A549 (cell line): ENCODE measurements around the gene HMX2. TPM values are rescaled to one million over a fixed set of nuclear protein-coding genes. Genes with fewer than 3 reads are reported as not detected.

ENCODE experiments used
- ATAC-seq, 2 experiments: fragments of 200-7000 bp in 1 of 2; fragments of >200 bp in 1 of 2; cut with Nextera tagmentation in 1 of 2; cut with Tn5 transposase in 1 of 2; 3 replicates each; pipeline versions ENCODE4 v1.8.0 to v1.9.1; 2018 to 2020; ENCODE audit warnings: mild to moderate bottlenecking in 1 of 2, moderate library complexity in 1 of 2
- CTCF ChIA-PET: fragments of 300-600 bp; sonication (Branson Sonifier 250); formaldehyde crosslinking; extraction: SDS; loops from one replicate; lab custom pipeline; 2021; ENCODE audit warnings: antibody characterized with exemption, inconsistent platforms; lab: Yijun Ruan, JAX
- POLR2A ChIA-PET: fragments of 350-600 bp; formaldehyde crosslinking; extraction: SDS; loops from one replicate; lab custom pipeline; 2021; ENCODE audit warnings: antibody characterized with exemption, inconsistent platforms; lab: Yijun Ruan, JAX
- DNase-seq, 2 experiments: peaks; one replicate each; pipeline versions ENCODE4 v3.0.0 to v3.0.0-alpha.2; 2011 to 2016; ENCODE audit warnings: low read depth in 1 of 2, low spot score in 1 of 2
- FAIRE-seq: peaks from 2 replicates; lab custom pipeline; 2011; peaks lifted over from hg19 to GRCh38; lab: Jason Lieb, UNC
- H3K27ac ChIP-seq, 2 experiments: fragments of >200 bp; sonication (Bioruptor Twin); formaldehyde crosslinking; 3 replicates each; pipeline ENCODE4 v1.5.1; 2016 to 2017
- H3K4me1 ChIP-seq: fragments of >200 bp; sonication (Bioruptor Twin); formaldehyde crosslinking; 3 replicates; pipeline ENCODE4 v1.6.1; 2016
- H3K4me2 ChIP-seq: fragments of >200 bp; sonication (Bioruptor Twin); formaldehyde crosslinking; 3 replicates; pipeline ENCODE4 v1.6.1; 2016
- H3K4me3 ChIP-seq: fragments of >200 bp; sonication (Bioruptor Twin); formaldehyde crosslinking; 3 replicates; pipeline ENCODE4 v1.5.1; 2016
- H3K9me3 ChIP-seq: fragments of >200 bp; sonication (Bioruptor Twin); formaldehyde crosslinking; 3 replicates; pipeline ENCODE4 v1.6.1; 2016
- ATOH8 ChIP-seq: fragments of 250-450 bp; sonication (Bioruptor Pico); IDR thresholded peaks from 2 replicates; pipeline ENCODE4 v1.5.0; 2020; ENCODE audit warnings: low read depth, mild to moderate bottlenecking, moderate library complexity
- CBX2 ChIP-seq: fragments of 200-600 bp; sonication (generic); IDR thresholded peaks from 2 replicates; pipeline ENCODE4 v1.6.1; 2016; ENCODE audit warnings: low read depth, mild to moderate bottlenecking, borderline replicate concordance
- CEBPB ChIP-seq, 2 experiments: fragments of >200 bp in 1 of 2; sonication (Bioruptor Twin) in 1 of 2; formaldehyde crosslinking in 1 of 2; IDR thresholded peaks; 2 replicates each; pipeline ENCODE4 v1.6.1; 2012 to 2016
- CHD4 ChIP-seq: fragments of 200-600 bp; sonication (generic); IDR thresholded peaks from 2 replicates; pipeline ENCODE4 v1.6.1; 2016; ENCODE audit warnings: antibody characterized with exemption, mild to moderate bottlenecking, borderline replicate concordance
- E2F6 ChIP-seq: IDR thresholded peaks from 2 replicates; pipeline ENCODE4 v1.6.1; 2012; ENCODE audit warnings: low read depth, borderline replicate concordance
- EHMT2 ChIP-seq: fragments of 200-600 bp; sonication (generic); IDR thresholded peaks from 2 replicates; pipeline ENCODE4 v1.6.1; 2016; ENCODE audit warnings: antibody characterized with exemption, low read depth, mild to moderate bottlenecking, moderate library complexity
- FOSL2 ChIP-seq, 2 experiments: fragments of 450-650 bp in 1 of 2; fragments of >200 bp in 1 of 2; sonication (Bioruptor Twin) in 1 of 2; formaldehyde crosslinking; IDR thresholded peaks; 2 replicates each; pipeline versions ENCODE4 v1.5.0 to v1.6.1; 2016 to 2020; ENCODE audit warnings: mild to moderate bottlenecking in 1 of 2, moderate library complexity in 1 of 2
- GATA3 ChIP-seq: IDR thresholded peaks from 2 replicates; pipeline ENCODE4 v1.6.1; 2012; ENCODE audit warnings: borderline replicate concordance
- HDAC2 ChIP-seq: fragments of 200-600 bp; sonication (generic); IDR thresholded peaks from 2 replicates; pipeline ENCODE4 v1.6.1; 2016
- HMGXB4 ChIP-seq: fragments of 250-450 bp; sonication (Bioruptor Pico); IDR thresholded peaks from 2 replicates; pipeline ENCODE4 v1.5.0; 2021; ENCODE audit warnings: mild to moderate bottlenecking, moderate library complexity, borderline replicate concordance
- HOXA7 ChIP-seq: fragments of 250-450 bp; sonication (Bioruptor Pico); IDR thresholded peaks from 2 replicates; pipeline ENCODE4 v1.5.0; 2020; ENCODE audit warnings: mild to moderate bottlenecking, moderate library complexity
- HOXB13 ChIP-seq: fragments of 250-450 bp; sonication (Bioruptor Pico); IDR thresholded peaks from 2 replicates; pipeline ENCODE4 v1.5.0; 2020; ENCODE audit warnings: low read depth, mild to moderate bottlenecking, moderate library complexity
- MAZ ChIP-seq: fragments of 150-350 bp; IDR thresholded peaks from 2 replicates; pipeline ENCODE4 v1.6.1; 2014; ENCODE audit warnings: antibody characterized with exemption, low read depth, low read length, borderline replicate concordance
- MYC ChIP-seq: IDR thresholded peaks from 2 replicates; pipeline ENCODE4 v1.6.1; 2012; ENCODE audit warnings: mild to moderate bottlenecking, inconsistent platforms, low read length, improper control_type of control experiment, borderline replicate concordance
- NPAS2 ChIP-seq: fragments of 250-450 bp; sonication (Bioruptor Pico); IDR thresholded peaks from 2 replicates; pipeline ENCODE4 v1.8.0; 2022; ENCODE audit warnings: mild to moderate bottlenecking, moderate library complexity, borderline replicate concordance
- NR3C1 ChIP-seq: fragments of >200 bp; sonication (Bioruptor Twin); formaldehyde crosslinking; IDR thresholded peaks from 3 replicates; pipeline ENCODE4 v1.6.1; 2017
- RCOR1 ChIP-seq: fragments of 150-350 bp; IDR thresholded peaks from 2 replicates; pipeline ENCODE4 v1.6.1; 2014; ENCODE audit warnings: antibody characterized with exemption, low read length, low read depth
- SMC3 ChIP-seq: fragments of >200 bp; sonication (Bioruptor Twin); formaldehyde crosslinking; IDR thresholded peaks from 3 replicates; pipeline ENCODE4 v1.6.1; 2018; ENCODE audit warnings: inconsistent platforms
- USF2 ChIP-seq: fragments of 450-650 bp; IDR thresholded peaks from 2 replicates; pipeline ENCODE4 v1.6.1; 2014; ENCODE audit warnings: antibody characterized with exemption
- WGBS: methylation state at CpG from one replicate; pipeline ENCODE4 v1.1.6; 2017; ENCODE audit errors: missing lambda C conversion rate; 5-methylcytosine and 5-hydroxymethylcytosine counted together
- polyA plus RNA-seq, 4 experiments: library from polyadenylated mRNA; depleted of rRNA in 3 of 4; stranded (reverse); fragments of >200 nt; fragmentation: RNase III in 1 of 4; extraction: RNeasy Plus Mini Kit Qiagen cat#74134 plus additional on column Dnase treatment in 1 of 4; gene quantifications; 2 replicates in 3 of 4; 3 replicates in 1 of 4; pipeline ENCODE4 v1.2.3, GENCODE V29; 2011 to 2017

HMX2 gene
- polyA plus RNA-seq, 2 of the 4 experiments (the other 2 are of a cell fraction), result 0.08 TPM; not detected in 1

GRCh38 chr10:123144697-123145541 lies 3.0 kb upstream of the HMX2 start:
- 51% methylated on average over 29 of the region's 29 CpGs for WGBS
- Histone ChIP-seq H3K4me3 (no peak overlapping the region), H3K27ac (no peak overlapping the region), H3K4me1 (peaks cover 11% of the 10 kb centered on the region; the same call in 2 of the 3 replicates), H3K9me3 (no peaks in the 10 kb centered on the region), H3K4me2 (no peak overlapping the region)
- FAIRE-seq, result no peak
- no peak for TF ChIP-seq HOXB13 (CRISPR knock-in tag)
- no peak for TF ChIP-seq USF2
- no peak for TF ChIP-seq GATA3
- no peak for TF ChIP-seq ATOH8 (CRISPR knock-in tag)
- TF ChIP-seq CHD4, result no peak
- TF ChIP-seq SMC3, result peak; percentile 40
- ChIA-PET POLR2A (no interaction called here), CTCF (interaction anchor here (0.6 to 9.4 kb wide), 14 partner anchors 9 to 824 kb away, joined by 3 to 64 read pairs (median 3); partner anchors contain the start of gene BUB3)
- no peak for DNase-seq
- ATAC-seq, result peak; percentile 35 to 51; a peak in 4 of 6 replicates

GRCh38 chr10:123145542-123146012 lies 2.4 kb upstream of the HMX2 start:
- Histone ChIP-seq H3K4me3 (no peak overlapping the region), H3K27ac (no peak overlapping the region), H3K4me2 (no peak overlapping the region), H3K9me3 (no peaks in the 10 kb centered on the region), H3K4me1 (peaks cover 6% of the 10 kb centered on the region; the same call in 2 of the 3 replicates)
- ChIA-PET CTCF (interaction anchor here (0.9 to 9.4 kb wide), 8 partner anchors 8 to 413 kb away, joined by 3 to 64 read pairs (median 4); partner anchors contain the start of gene BUB3), POLR2A (interaction anchor here (0.7 kb wide), 1 partner anchor 9 kb away, joined by 5 read pairs; the partner anchor contains the start of gene BUB3)
- TF ChIP-seq EHMT2 (no peak), CEBPB (IDR thresholded peaks at IDR 0.05) (no peak), CBX2 (no peak), FOSL2 (IDR thresholded peaks at IDR 0.05) (no peak), FOSL2 (CRISPR knock-in tag; IDR thresholded peaks at IDR 0.05) (no peak), RCOR1 (no peak), HOXA7 (CRISPR knock-in tag) (no peak), E2F6 (no peak), HDAC2 (no peak), NPAS2 (no peak), HMGXB4 (no peak), NR3C1 (no peak), MYC (no peak), MAZ (no peak)
- no peak for ATAC-seq
- no peak for FAIRE-seq
- no peak for DNase-seq
- WGBS, result 66% methylated on average over 10 of the region's 14 CpGs
